Neural progenitor cell (in vitro differentiated cells): ENCODE measurements around the gene SLC45A1. TPM values are rescaled to one million over a fixed set of nuclear protein-coding genes. Genes with fewer than 3 reads are reported as not detected.

Experiments used
- DNase-seq: peaks from one replicate; pipeline ENCODE4 v3.0.0-alpha.2; 2016; ENCODE audit warnings: low spot score
- H2AFZ ChIP-seq: fragments of 200-600 bp; sonication (generic); replicated peaks from 2 replicates; pipeline ENCODE4 v1.6.1; 2016; ENCODE audit warnings: antibody characterized with exemption
- H3F3A ChIP-seq: fragments of 200-600 bp; sonication (generic); 2 replicates; pipeline ENCODE4 v1.6.1; 2016; ENCODE audit warnings: antibody characterized with exemption, low read depth
- H3K27ac ChIP-seq: fragments of 200-600 bp; sonication (generic); 2 replicates; pipeline ENCODE4 v1.5.1; 2016; ENCODE audit warnings: mild to moderate bottlenecking
- H3K27me3 ChIP-seq: fragments of 200-600 bp; sonication (generic); 2 replicates; pipeline ENCODE4 v1.6.1; 2016; ENCODE audit warnings: mild to moderate bottlenecking, moderate library complexity
- H3K36me3 ChIP-seq: fragments of 200-600 bp; sonication (generic); 2 replicates; pipeline ENCODE4 v1.5.1; 2016
- H3K4me1 ChIP-seq: fragments of 200-600 bp; sonication (generic); 2 replicates; pipeline ENCODE4 v1.6.1; 2016; ENCODE audit warnings: mixed run types
- H3K4me2 ChIP-seq: fragments of 200-600 bp; sonication (generic); 2 replicates; pipeline ENCODE4 v1.6.1; 2016
- H3K4me3 ChIP-seq: fragments of 200-600 bp; sonication (generic); 2 replicates; pipeline ENCODE4 v1.5.1; 2016
- H3K79me2 ChIP-seq: fragments of 200-600 bp; sonication (generic); 2 replicates; pipeline ENCODE4 v1.6.1; 2016; ENCODE audit warnings: low read depth
- H3K9ac ChIP-seq: fragments of 200-600 bp; sonication (generic); 2 replicates; pipeline ENCODE4 v1.6.1; 2016
- H3K9me3 ChIP-seq: fragments of 200-600 bp; sonication (generic); 2 replicates; pipeline ENCODE4 v1.5.1; 2016; ENCODE audit warnings: low read depth
- H4K20me1 ChIP-seq: fragments of 200-600 bp; sonication (generic); 2 replicates; pipeline ENCODE4 v1.6.1; 2016; ENCODE audit warnings: low read depth
- H3K27ac Mint-ChIP-seq: 3 replicates; pipeline ENCODE4 v1.8.0; 2021; ENCODE audit warnings: mixed read lengths
- H3K27me3 Mint-ChIP-seq: 2 replicates; pipeline ENCODE4 v1.8.0; 2022; ENCODE audit warnings: low read depth, mild to moderate bottlenecking, inconsistent platforms, moderate library complexity, mixed read lengths; ENCODE audit not compliant: insufficient read depth
- H3K36me3 Mint-ChIP-seq: 3 replicates; pipeline ENCODE4 v1.8.0; 2021; ENCODE audit warnings: mixed read lengths
- H3K4me1 Mint-ChIP-seq: 3 replicates; pipeline ENCODE4 v1.8.0; 2021; ENCODE audit warnings: mixed read lengths
- H3K4me3 Mint-ChIP-seq: 3 replicates; pipeline ENCODE4 v1.8.0; 2021; ENCODE audit warnings: mild to moderate bottlenecking, moderate library complexity, mixed read lengths
- H3K9me3 Mint-ChIP-seq: 3 replicates; pipeline ENCODE4 v1.8.0; 2020; ENCODE audit warnings: mixed read lengths
- EZH2 ChIP-seq: fragments of 200-600 bp; sonication (generic); IDR thresholded peaks from 2 replicates; pipeline ENCODE4 v1.6.1; 2017; ENCODE audit warnings: antibody characterized with exemption, mild to moderate bottlenecking, moderate library complexity
- EZH2phosphoT487 ChIP-seq: fragments of 200-600 bp; sonication (generic); IDR thresholded peaks from 2 replicates; pipeline ENCODE4 v1.6.1; 2017; ENCODE audit warnings: antibody characterized with exemption
- total RNA-seq: library from RNA; depleted of rRNA; stranded (reverse); fragments of >200 nt; gene quantifications from 2 replicates; pipeline ENCODE4 v1.2.3, GENCODE V29; 2015; ENCODE audit warnings: low replicate concordance
- TF ChIP-seq, protein P1 (sequence below): fragments of 200-600 bp; sonication (generic); IDR thresholded peaks from 2 replicates; pipeline ENCODE4 v1.5.1; 2017; ENCODE audit warnings: antibody characterized with exemption, mild to moderate bottlenecking

The SLC45A1 gene
- total RNA-seq, 1 donor from 2014 or later = 1.1 TPM

DNA sequence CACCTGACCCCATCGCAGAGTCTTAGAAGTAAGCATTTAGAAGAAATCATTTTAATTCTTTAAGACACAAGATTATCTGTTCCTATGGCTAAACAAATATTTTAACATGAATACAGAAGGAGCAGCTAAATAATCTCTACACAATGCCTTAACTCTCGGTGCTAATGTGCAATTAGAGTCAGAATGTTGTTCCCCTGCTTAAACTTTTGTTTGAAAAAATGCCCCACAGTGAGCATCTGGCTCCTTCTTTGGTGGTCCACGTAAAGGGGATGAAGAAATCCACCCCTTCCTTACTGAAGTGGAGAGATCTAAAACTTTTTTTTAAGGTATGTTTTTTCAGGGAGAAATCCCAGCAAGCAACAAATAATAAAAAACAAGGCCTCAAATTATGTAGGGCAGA is 55.2 kb downstream of the SLC45A1 start:
- H3K4me3 Mint-ChIP-seq = no peak overlapping the region
- H3K36me3 ChIP-seq = no peaks in the 10 kb centered on the region
- peak overlapping the region; percentile 62 for H3K4me2 ChIP-seq
- H3K27ac Mint-ChIP-seq = no peak overlapping the region
- H2AFZ ChIP-seq = no peak overlapping the region
- H3K27me3 ChIP-seq = no peaks in the 10 kb centered on the region
- H3K9ac ChIP-seq = no peak overlapping the region
- peak overlapping the region; percentile 5 for H3K4me3 ChIP-seq
- peaks cover 40% of the 10 kb centered on the region for H3F3A ChIP-seq
- H3K27ac ChIP-seq = peak overlapping the region; percentile 91
- H3K79me2 ChIP-seq = peaks cover 77% of the 10 kb centered on the region
- peaks cover 83% of the 10 kb centered on the region for H3K4me1 Mint-ChIP-seq
- TF ChIP-seq, protein P1, sequence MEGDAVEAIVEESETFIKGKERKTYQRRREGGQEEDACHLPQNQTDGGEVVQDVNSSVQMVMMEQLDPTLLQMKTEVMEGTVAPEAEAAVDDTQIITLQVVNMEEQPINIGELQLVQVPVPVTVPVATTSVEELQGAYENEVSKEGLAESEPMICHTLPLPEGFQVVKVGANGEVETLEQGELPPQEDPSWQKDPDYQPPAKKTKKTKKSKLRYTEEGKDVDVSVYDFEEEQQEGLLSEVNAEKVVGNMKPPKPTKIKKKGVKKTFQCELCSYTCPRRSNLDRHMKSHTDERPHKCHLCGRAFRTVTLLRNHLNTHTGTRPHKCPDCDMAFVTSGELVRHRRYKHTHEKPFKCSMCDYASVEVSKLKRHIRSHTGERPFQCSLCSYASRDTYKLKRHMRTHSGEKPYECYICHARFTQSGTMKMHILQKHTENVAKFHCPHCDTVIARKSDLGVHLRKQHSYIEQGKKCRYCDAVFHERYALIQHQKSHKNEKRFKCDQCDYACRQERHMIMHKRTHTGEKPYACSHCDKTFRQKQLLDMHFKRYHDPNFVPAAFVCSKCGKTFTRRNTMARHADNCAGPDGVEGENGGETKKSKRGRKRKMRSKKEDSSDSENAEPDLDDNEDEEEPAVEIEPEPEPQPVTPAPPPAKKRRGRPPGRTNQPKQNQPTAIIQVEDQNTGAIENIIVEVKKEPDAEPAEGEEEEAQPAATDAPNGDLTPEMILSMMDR = no peak
- TF ChIP-seq EZH2phosphoT487 (no peak), EZH2 (no peak)
- H3K4me1 ChIP-seq = peaks cover 60% of the 10 kb centered on the region
- no peaks in the 10 kb centered on the region for H3K9me3 ChIP-seq
- H3K36me3 Mint-ChIP-seq = peaks cover 7% of the 10 kb centered on the region
- H3K27me3 Mint-ChIP-seq = peaks cover 2% of the 10 kb centered on the region
- peak; percentile 65 for DNase-seq
- peaks cover 95% of the 10 kb centered on the region for H4K20me1 ChIP-seq
- H3K9me3 Mint-ChIP-seq = no peaks in the 10 kb centered on the region

DNA sequence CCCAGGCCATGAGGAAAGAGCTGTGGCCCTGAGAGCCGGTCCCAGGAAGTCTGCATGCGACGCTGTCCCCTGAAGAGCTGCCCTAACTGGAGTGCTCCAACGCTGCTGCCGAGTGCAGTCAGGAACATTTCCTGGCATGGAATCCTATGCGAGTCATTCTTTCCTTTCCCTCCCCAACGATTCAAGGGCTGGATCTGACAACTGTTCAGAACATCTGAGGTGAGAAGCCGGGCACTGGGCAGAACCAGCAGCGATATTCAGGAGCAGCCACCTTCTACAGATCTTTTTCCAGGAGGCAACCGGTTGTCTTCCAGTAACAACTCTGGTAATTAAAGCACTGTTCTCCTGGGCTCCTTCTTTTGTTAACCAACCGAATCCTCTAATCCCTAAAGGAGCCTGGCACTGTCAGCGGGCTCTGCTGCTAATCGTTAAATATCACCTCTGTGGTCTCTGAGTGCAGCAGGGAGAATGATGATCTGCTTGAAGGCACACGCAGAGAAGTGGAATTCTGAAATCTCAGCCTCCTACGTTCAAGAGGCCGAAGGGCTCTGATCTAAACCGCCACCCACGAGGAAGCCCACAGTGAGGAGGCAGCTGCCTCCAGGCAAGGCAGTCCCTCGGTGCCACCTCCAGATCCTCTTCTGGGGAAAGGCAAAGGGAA is 55.8 kb downstream of the SLC45A1 start:
- TF ChIP-seq EZH2 (no peak), EZH2phosphoT487 (no peak)
- TF ChIP-seq, protein P1 = no peak
- Histone ChIP-seq H3F3A (peaks cover 40% of the 10 kb centered on the region), H3K4me2 (peak overlapping the region; percentile 62), H2AFZ (no peak overlapping the region), H3K36me3 (no peaks in the 10 kb centered on the region), H3K4me1 (peaks cover 66% of the 10 kb centered on the region), H3K27ac (peak overlapping the region; percentile 91), H3K79me2 (peaks cover 77% of the 10 kb centered on the region), H3K9me3 (no peaks in the 10 kb centered on the region), H3K27me3 (no peaks in the 10 kb centered on the region), H4K20me1 (peaks cover 95% of the 10 kb centered on the region), H3K4me3 (peak overlapping the region; percentile 11), H3K9ac (no peak overlapping the region)
- Mint-ChIP-seq H3K27ac (peak overlapping the region; percentile 60), H3K27me3 (peaks cover 7% of the 10 kb centered on the region), H3K36me3 (peaks cover 9% of the 10 kb centered on the region), H3K4me1 (peaks cover 85% of the 10 kb centered on the region), H3K4me3 (peak overlapping the region; percentile 64), H3K9me3 (no peaks in the 10 kb centered on the region)
- DNase-seq = peak; percentile 81

DNA sequence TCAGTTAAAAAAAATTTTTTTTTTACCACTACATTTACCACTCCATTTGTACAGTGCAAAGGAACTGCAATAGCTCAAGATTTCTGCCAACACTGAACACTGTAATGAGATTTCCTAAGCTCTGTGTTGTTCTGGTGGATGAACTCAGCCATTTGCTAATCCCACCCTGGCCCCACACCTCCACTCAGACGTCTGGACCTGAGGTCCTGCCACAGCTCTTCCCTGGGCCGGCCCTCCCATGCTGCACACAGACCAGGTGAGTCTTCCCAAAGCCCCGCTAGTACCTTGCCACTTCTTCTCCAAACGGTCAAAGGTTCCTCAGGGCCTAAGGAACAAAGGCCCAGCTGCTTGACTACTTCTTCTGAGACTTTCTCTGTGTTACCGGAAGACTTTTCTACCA is 56.4 kb downstream of the SLC45A1 start:
- TF ChIP-seq EZH2 (no peak), EZH2phosphoT487 (no peak)
- TF ChIP-seq, protein P1 = no peak
- no peak overlapping the region for H2AFZ ChIP-seq
- peaks cover 68% of the 10 kb centered on the region for H3K4me1 ChIP-seq
- Mint-ChIP-seq H3K27ac (peak overlapping the region; percentile 39), H3K36me3 (peaks cover 12% of the 10 kb centered on the region), H3K4me1 (peaks cover 85% of the 10 kb centered on the region), H3K9me3 (no peaks in the 10 kb centered on the region), H3K27me3 (peaks cover 9% of the 10 kb centered on the region), H3K4me3 (no peak overlapping the region)
- no peaks in the 10 kb centered on the region for H3K9me3 ChIP-seq
- H3K79me2 ChIP-seq = peaks cover 77% of the 10 kb centered on the region
- peaks cover 40% of the 10 kb centered on the region for H3F3A ChIP-seq
- H3K4me3 ChIP-seq = peak overlapping the region; percentile 11
- H3K9ac ChIP-seq = no peak overlapping the region
- peaks cover 95% of the 10 kb centered on the region for H4K20me1 ChIP-seq
- no peaks in the 10 kb centered on the region for H3K27me3 ChIP-seq
- no peak for DNase-seq
- H3K27ac ChIP-seq = peak overlapping the region; percentile 91
- H3K36me3 ChIP-seq = no peaks in the 10 kb centered on the region
- peak overlapping the region; percentile 62 for H3K4me2 ChIP-seq
